Breast epithelium (tissue), 3 donors: ENCODE measurements around the gene SLC66A2.

Source experiments
- CTCF ChIP-seq, 3 donors: fragments of 450-650 bp; IDR thresholded peaks; one replicate each; pipeline ENCODE4 v1.5.1; 2016 to 2017; ENCODE audit warnings: antibody characterized with exemption in 3 of 3, mild to moderate bottlenecking in 3 of 3, moderate library complexity in 3 of 3
- POLR2A ChIP-seq: fragments of 450-650 bp; IDR thresholded peaks from one replicate; pipeline ENCODE4 v1.6.1; 2016; ENCODE audit warnings: antibody characterized with exemption, mild to moderate bottlenecking, moderate library complexity

GRCh38 chr18:79853303-79853992 lies 98.0 kb downstream of the SLC66A2 start:
- TF ChIP-seq CTCF (IDR thresholded peaks at IDR 0.05), result no peak
- TF ChIP-seq POLR2A, result no peak
